HPDE6-E6E7 (cell line): ENCODE results near the gene METTL8.
"Not testable (repeated sequence)": the region's sequence is repeated elsewhere in the genome, so short reads cannot be mapped to it uniquely, and the experiment has no call there.

Experiments
- DNase-seq: peaks from one replicate; pipeline ENCODE4 v3.0.0; 2011; ENCODE audit warnings: missing footprints; ENCODE audit errors: extremely low spot score

METTL8 gene

GRCh38 chr2:171345971-171346722, 87.6 kb downstream of the METTL8 start:
- no peak for DNase-seq

DNA sequence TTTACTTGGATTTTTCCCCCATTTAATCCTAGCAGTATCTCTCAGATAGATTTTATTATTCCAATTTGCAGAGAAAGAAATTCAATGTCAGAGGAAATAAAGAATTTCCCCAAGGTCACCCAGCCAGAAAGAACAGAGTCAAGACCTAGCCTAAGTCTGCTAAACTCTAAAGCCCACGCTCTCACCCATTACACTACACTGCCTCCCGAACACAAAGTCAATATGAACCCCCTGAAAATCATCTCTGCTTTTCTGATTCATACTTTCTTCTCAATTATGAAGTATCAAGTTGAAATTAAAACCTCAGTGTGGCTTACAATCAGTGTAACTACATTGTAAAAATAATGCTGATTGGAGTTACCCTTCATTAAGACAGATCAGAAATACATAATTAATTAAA, 89.6 kb downstream of the METTL8 start:
- no peak for DNase-seq

DNA sequence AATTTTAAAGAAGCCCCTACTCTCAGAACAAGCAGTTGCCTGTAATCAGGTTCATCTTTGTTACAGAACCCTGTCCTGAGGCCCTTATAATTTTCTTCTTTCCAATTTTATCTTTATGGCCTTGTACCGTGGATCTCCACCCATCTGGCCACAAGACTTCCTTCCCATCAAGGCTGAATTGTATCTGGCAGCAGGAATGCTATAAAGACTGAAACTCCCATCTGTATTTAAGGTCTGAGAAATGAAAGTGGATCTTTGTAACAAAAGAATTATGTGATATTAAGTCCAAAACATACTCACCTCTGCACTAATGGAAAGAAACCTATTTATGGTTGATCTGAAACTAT, 91.8 kb downstream of the METTL8 start:
- no peak for DNase-seq

- no peak for DNase-seq
These were observed 92.3 kb downstream of the METTL8 start for GRCh38 chr2:171341394-171342066.

DNA sequence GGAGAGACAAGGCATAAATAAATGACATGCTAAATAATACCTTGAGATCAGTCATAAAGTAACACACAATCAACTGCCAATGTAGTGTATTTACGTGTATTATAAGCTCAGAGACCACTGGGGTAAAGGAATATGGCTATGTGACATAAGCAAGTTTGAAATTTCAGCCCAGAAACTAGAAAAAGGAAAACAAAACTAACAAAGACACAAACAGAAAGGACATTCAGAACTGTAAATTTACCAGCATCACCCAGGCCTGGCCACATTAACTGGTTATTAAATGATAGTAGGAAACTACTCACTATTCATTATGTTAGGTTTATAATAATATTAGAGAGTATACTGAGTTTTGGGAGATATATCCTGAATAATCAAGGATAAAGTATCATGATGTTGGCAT, 98.8 kb downstream of the METTL8 start:
- no peak for DNase-seq

GRCh38 chr2:171334171-171334570, 99.6 kb downstream of the METTL8 start:
- DNase-seq, result no peak

GRCh38 chr2:171330155-171330956, 103.4 kb downstream of the METTL8 start:
- no peak for DNase-seq

DNA sequence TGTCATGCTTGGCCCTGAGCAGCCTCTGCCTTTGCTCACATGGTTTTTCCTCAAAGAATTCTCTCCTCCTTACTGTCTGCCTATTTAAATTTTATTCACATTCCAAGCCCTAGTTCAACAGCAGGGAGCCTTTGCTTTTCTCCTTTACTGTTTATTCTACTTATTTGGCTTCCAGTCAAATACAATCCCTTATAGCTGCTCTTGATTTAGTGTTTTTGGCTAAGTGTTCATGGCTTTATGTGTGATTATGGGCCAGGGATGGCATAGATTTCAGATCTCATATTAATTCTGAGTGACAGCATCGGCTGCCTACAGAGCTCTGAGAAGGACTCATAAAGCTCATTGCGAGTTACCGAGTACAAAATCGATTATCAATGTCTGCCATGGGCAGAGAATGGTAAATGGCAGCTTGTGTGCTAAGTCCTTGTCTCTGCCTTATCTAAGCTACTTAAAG, 106.7 kb downstream of the METTL8 start:
- DNase-seq, result no peak

DNA sequence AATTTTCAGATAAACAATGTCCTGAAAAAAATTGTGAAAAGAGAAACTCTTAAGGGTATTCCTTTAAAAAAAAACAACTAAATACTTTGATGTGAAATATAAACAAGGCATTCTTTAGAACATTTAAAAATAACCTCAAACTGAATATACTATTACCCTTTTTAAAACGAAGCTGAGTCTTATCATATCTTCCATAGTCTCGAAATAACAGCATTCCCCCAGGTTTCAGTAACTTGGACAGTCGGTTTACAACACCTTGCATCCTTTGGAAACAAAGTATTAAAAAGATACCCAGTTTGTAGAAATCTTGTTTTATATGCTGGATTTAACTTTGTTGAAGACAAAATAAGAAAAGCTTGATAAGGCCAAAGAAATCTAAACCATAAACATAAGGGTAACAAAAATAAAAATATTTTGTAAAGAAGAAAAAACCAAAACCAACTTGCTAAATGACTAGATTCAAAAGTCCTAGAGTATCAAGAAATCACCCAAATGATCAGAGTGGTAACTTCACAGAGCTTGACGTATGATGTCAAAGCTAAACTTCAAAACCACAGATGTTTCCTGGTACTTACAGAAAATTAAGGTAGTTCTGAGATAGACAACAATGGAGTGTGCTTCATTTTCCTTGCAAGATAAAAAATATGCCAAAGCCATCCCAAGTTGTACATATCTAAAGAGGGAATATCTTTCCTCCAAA, 107.8 kb downstream of the METTL8 start:
- DNase-seq, result no peak

DNA sequence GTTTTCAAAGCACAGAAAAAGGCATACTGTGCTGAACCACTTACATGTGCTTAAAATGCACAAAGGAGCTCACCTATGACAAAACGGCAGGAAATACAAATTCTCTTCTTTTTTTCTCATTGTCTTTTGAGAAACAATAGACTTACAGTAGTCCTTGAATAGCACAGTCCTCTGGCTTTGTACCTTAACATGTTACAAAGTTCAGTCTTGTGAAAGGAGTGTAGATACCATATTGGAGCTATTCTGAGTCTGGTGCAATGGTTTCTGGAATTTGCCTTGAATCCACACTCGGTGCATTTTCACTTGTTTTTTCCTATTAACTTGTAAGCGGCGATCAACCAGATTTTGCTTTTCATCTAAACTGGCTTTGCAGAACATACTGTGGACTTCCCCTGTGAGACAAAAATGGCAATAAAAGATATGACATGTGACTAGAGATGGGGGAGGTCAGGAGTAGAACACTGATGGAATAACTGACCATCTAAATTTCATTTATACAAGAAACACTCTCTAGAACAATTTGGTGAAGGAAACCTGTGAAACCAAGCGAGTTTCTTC, 109.7 kb downstream of the METTL8 start:
- no peak for DNase-seq

GRCh38 chr2:171322928-171323327, 110.9 kb downstream of the METTL8 start:
- no peak for DNase-seq

GRCh38 chr2:171320731-171321130, 113.1 kb downstream of the METTL8 start:
- no peak for DNase-seq

DNA sequence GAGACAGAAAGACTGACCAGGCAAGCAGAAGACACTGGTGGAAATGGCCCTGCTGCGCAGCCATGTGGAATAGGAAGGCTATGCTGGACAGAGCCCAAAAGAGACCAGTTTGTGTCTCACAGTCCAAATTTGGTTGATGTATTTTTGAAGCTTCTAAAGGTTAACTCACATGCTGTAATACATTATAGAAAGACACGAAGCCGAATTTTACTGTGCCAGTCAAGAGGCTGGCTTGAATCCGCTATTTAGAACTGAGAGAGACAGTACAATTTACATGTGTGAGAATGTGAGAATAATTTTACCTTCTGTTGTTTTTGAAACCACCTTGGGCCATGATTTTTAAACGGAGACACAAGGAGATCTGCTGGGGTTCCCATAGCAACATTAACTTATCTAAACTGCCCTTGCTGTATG, 113.6 kb downstream of the METTL8 start:
- no peak for DNase-seq

DNA sequence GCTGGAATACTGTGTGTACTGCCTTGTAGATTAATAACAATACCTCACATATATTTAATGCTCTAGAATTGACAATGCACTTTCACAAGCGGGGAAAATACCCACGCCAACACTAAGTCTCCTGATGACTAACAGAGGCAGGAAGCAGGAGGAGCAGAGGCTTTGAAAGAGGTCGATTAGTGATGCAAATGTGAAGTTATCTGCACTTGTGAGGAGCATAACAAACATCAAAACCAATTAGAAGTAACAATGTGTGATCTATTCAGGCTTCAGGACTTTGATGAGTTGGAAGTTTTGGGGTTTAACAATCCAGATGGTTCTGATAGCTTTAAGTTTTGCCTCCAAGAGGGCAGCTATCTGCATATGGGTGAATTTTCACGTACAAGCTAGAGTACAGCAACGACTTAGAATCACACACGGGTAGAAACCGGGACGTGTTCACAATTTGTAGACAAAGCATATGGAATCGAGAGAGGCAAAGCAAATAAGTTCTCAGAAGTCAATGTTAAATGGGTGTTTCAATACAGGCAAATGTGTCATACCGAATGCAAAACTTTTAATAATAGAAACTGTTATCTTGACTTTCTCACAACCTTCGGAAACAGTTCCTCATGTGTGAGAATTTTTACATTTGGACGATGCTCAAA, 114.5 kb downstream of the METTL8 start:
- no peak for DNase-seq

DNA sequence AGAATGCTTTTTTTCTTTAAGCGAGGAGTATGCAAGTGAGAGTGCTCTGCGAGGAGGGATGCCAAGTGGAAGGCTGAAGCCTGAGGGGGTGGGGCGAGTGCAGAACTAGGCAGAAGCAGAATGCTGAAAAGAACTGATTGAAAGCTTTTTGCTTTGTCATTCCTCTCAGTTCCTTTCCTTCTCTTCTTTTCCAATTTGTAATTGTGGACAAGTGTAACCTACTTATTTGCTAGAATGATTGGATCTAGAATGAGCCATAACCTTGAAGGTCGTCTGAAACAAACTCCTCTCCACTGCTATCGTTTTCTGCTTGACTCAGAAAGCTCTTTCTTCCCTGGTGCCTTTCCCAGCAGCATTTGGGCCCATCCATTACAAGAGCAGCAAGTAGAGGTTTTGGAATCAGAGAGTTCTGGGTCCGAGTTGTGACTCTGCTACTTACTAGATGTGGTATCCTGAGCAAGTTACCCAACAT, 115.3 kb downstream of the METTL8 start:
- DNase-seq, result no peak

DNA sequence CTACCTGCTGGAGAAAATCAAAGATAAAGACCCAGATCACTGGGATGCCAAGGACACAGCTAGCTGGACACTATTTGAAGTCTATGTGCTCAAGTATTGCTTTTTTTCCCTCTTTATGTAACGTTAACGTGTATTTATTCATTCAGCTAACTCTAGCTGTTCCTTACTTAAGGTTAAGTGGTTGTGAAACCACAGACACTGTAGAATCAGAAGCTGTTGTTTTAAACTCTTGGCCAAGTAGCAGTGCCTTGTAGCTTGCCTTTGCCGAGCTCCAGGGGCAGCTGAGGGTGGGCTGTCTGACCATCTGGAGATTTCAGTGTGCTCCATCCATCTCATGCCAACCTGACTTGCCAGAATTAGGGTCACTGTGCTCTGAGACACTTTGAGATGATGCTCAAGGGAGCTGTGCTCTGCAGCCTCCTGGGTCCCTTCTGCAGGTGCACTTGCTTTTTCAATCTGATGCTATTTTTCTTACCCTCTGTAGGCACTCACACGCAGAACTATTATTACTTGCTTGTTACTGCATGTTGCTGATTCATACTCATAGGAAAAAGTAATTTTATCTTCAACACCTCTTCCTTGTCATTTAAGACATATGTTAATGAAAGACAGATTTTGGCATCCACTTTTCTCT, 116.2 kb downstream of the METTL8 start:
- no peak for DNase-seq

DNA sequence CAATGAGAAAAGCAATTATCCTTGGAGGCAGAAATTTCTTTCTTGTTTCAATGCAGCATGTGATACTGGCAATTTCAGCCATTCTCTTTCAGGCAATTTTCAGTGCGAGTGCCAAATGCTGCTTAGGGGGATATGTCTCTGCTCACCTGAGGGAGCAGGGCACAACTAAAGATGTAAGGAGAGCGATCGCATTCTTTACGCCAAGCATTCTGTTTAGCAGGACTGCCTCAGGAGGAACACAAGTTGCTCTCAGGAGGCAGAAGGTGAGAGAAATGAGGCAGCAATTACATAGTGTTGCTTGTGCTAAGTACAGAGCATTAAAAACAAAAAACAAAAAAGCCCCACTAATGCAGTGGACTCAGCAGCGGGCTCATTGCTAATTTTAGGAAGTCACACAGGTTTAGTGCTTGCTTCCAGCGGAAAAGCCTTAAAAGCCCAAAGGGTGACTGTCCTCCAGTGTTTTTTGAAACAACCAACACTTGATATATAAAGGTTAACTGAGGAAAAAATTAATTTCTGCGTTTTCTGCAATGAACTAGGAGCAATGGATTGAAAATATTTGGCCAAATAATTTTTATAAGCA, 116.9 kb downstream of the METTL8 start:
- no peak for DNase-seq

DNA sequence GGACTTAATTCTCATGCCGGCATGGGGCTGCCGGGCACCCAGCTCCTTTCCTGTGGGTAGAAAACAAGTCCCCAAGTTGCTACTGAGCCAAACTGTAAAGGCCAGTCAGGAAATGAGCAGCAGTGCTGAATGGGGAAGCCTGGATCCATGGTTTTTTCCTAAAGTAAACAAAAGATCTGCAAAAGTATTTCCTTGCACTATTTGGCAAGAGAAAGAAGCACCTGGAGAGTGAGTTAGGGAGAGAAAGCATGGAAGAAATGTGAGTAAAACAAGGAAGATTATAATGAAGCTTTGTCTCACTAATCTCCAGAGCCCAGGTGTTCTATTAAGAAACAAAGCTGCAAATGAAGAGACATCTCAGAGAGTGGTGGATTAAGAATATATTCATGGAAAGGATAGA, 117.6 kb downstream of the METTL8 start:
- DNase-seq, result no peak

GRCh38 chr2:171315781-171316180, 118.0 kb downstream of the METTL8 start:
- no peak for DNase-seq

DNA sequence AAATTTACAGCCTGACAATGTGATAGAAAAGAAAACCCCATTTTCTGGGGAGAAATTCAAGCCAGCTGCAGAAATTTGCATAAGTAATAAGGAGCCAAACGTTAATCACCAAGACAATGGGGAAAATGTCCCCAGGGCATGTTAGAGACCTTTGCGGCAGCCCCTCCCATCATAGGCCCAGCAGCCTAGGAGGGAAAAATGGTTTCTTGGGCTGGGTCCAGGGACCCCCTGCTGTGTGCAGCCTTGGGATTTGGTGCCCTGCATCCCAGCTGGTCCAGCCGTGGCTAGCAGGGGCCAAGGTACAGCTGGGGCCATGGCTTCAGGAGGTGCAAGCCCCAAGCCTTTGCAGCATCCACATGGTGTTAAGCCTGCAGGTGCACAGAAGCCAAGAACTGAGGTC, 121.6 kb downstream of the METTL8 start:
- not testable (repeated sequence) for DNase-seq
